Measurements from ENCODE around the gene CHRNG.

Gene CHRNG

DNA sequence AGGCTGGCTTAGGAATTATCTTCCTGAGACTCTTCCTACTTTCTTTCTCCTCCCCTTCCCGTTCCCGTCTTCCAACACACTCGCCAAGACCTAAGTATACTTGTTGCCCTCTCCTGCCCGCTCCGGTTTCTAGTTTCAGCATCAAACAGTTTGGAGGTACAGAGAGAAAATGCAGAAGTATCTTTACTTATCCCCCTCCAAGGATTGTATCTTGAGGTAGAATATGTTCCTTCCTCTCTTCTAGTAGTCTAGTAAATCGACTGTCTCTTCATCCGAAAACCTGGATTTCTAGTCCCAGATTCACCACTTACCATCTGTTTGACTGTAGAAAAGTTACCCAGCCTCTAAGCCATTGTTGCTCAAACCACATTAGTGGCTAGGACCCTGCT lies 11.8 kb downstream of the CHRNG start:
- no peak for DNase-seq
- no peaks in the 10 kb centered on the region for H3K27me3 ChIP-seq (ENCODE audit: insufficient read depth, low read depth, severe bottlenecking)
- H3K36me3 ChIP-seq: peaks cover 52% of the 10 kb centered on the region
- TF ChIP-seq, protein P1, sequence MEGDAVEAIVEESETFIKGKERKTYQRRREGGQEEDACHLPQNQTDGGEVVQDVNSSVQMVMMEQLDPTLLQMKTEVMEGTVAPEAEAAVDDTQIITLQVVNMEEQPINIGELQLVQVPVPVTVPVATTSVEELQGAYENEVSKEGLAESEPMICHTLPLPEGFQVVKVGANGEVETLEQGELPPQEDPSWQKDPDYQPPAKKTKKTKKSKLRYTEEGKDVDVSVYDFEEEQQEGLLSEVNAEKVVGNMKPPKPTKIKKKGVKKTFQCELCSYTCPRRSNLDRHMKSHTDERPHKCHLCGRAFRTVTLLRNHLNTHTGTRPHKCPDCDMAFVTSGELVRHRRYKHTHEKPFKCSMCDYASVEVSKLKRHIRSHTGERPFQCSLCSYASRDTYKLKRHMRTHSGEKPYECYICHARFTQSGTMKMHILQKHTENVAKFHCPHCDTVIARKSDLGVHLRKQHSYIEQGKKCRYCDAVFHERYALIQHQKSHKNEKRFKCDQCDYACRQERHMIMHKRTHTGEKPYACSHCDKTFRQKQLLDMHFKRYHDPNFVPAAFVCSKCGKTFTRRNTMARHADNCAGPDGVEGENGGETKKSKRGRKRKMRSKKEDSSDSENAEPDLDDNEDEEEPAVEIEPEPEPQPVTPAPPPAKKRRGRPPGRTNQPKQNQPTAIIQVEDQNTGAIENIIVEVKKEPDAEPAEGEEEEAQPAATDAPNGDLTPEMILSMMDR (IDR thresholded peaks at IDR 0.05; ENCODE audit: low read depth, low read length): no peak
- peak overlapping the region; percentile 87 for H3K27ac ChIP-seq
- peak overlapping the region; percentile 80 for H3K4me3 ChIP-seq (ENCODE audit: low read depth, low read length)
- H3K9me3 ChIP-seq (ENCODE audit: severe bottlenecking): peaks cover 3% of the 10 kb centered on the region

DNA sequence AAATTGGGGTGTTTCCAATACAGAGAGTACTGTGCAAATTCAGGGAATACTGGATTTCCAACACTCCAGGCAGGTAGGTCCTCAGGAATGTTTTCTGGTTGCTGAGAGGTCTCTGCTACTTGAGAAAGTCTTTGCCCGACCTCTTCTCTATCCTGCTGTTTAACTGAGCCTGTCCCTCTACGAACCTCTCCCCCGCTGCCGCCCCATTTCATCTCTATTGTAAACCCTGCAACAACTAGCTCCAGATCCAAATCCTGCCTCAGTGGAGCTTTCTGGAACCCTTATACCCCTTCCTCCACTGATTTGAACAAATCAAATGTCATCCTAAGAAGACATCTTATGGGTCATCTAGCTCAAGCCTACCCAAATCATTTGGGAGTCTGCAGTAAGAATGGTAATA lies 12.3 kb downstream of the CHRNG start:
- no peak for DNase-seq
- H3K9me3 ChIP-seq (ENCODE audit: severe bottlenecking): peaks cover 3% of the 10 kb centered on the region
- H3K27ac ChIP-seq: no peak overlapping the region
- peaks cover 53% of the 10 kb centered on the region for H3K36me3 ChIP-seq
- TF ChIP-seq, protein P1 (IDR thresholded peaks at IDR 0.05; ENCODE audit: low read depth, low read length): no peak
- no peaks in the 10 kb centered on the region for H3K27me3 ChIP-seq (ENCODE audit: insufficient read depth, low read depth, severe bottlenecking)
- H3K4me3 ChIP-seq (ENCODE audit: low read depth, low read length): peak overlapping the region; percentile 80; the same call in 1 of the 2 replicates

DNA sequence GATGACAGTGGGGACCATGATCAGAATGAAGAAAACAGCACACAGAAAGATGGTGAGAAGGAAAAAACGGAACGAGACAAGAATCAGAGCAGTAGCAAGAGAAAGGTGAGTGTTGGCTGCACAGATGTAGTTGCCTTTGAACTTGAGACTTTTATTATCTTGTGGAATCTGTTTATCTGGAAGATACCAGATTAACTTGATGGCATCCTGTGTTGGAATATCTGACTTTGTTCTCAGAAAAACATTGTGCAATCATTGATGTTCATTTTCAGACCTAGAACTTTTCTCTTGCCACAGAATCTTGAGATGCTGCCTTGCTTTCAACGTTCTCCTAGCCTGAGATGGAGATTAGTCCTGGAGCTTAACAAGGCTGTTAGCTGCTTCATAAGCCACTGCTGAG lies 16.9 kb downstream of the CHRNG start:
- H3K4me3 ChIP-seq (ENCODE audit: low read depth, low read length): no peak overlapping the region
- H3K27me3 ChIP-seq (ENCODE audit: insufficient read depth, low read depth, severe bottlenecking): no peaks in the 10 kb centered on the region
- TF ChIP-seq, protein P1 (IDR thresholded peaks at IDR 0.05; ENCODE audit: low read depth, low read length): no peak
- no peaks in the 10 kb centered on the region for H3K9me3 ChIP-seq (ENCODE audit: severe bottlenecking)
- peaks cover 68% of the 10 kb centered on the region for H3K36me3 ChIP-seq
- H3K27ac ChIP-seq: no peak overlapping the region
- no peak for DNase-seq

DNA sequence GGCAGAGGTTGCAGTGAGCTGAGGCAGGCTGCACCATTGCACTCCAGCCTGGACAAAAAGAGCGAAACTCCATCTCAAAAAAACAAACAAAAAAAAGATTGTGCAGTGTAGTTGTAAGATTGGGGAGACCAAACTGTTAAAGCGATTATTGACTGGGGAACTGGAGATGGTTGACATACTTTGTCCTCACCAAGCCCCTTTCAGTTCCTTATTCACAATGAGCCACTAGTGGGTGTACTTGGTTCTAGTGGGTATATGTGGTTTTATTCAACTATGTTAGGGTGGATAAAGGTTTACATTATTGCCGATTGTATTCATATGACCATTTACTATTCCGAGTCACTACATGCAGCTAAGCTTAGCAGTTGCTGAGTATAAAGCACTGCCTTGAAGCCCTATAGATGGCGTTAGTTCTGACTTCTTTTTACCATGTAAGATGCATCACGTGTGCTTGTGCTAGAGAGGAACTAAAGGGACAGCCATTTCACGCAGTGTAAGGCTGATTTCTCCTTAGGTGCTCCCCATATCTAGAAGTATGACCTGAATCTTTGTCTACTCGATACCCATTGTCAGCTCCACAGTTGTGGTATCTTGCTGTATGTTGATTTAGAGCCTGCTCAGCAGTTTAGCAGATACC lies 23.1 kb downstream of the CHRNG start:
- TF ChIP-seq, protein P1 (IDR thresholded peaks at IDR 0.05; ENCODE audit: low read depth, low read length): no peak
- DNase-seq: no peak

DNA sequence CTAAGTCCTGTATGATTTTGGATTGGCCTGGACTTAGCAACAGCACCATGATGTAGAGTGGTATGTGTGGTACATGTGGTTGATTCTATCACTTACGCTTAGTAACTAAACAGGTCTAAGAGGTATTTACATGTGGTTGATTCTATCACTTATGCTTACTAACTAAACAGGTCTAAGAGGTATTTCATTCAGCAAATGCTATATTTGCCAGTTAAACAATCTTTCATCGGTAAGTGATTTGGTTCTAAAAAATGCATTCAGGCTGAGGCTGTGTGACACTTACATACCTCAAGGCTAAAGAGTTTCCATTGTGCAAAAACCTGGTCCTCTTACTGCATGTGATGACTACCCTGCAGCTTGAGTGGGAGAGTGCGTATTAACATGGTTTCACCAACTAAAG lies 24.1 kb downstream of the CHRNG start:
- no peak for DNase-seq
- Histone ChIP-seq H3K27ac (no peak overlapping the region), H3K36me3 (peaks cover 70% of the 10 kb centered on the region), H3K27me3 (ENCODE audit: insufficient read depth, low read depth, severe bottlenecking) (no peaks in the 10 kb centered on the region), H3K9me3 (ENCODE audit: severe bottlenecking) (no peaks in the 10 kb centered on the region), H3K4me3 (ENCODE audit: low read depth, low read length) (no peak overlapping the region)
- TF ChIP-seq, protein P1 (IDR thresholded peaks at IDR 0.05; ENCODE audit: low read depth, low read length): no peak

More for the DNA sequence above, 23.1 kb downstream of the CHRNG start:
- Histone ChIP-seq H3K27ac (no peak overlapping the region), H3K27me3 (ENCODE audit: insufficient read depth, low read depth, severe bottlenecking) (no peaks in the 10 kb centered on the region), H3K36me3 (peaks cover 70% of the 10 kb centered on the region), H3K9me3 (ENCODE audit: severe bottlenecking) (no peaks in the 10 kb centered on the region), H3K4me3 (ENCODE audit: low read depth, low read length) (no peak overlapping the region)

DNA sequence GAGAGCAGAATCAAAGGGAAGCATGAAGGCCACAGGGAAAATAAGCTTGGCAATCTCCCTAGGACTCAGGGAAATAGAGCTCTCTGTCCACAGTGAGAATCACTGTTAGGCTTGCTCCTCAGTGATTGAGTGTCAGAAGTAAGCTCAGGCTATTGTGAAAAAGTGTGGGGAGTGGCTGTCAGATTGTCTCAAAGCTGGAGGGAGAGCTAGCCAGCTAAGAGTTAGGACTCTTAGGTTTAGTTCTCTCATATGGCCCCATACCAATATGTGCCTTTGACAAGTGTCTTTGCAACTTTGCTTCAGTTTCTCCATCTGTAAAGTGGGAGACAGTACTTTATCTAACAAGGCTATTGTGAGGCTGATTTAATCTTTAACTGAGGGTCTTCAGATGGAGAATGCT lies 28.2 kb downstream of the CHRNG start:
- H3K36me3 ChIP-seq: peaks cover 92% of the 10 kb centered on the region
- no peak for DNase-seq
- TF ChIP-seq, protein P1 (IDR thresholded peaks at IDR 0.05; ENCODE audit: low read depth, low read length): no peak
- H3K27me3 ChIP-seq (ENCODE audit: insufficient read depth, low read depth, severe bottlenecking): no peaks in the 10 kb centered on the region
- H3K9me3 ChIP-seq (ENCODE audit: severe bottlenecking): no peaks in the 10 kb centered on the region
- no peak overlapping the region for H3K27ac ChIP-seq
- H3K4me3 ChIP-seq (ENCODE audit: low read depth, low read length): no peak overlapping the region

All from WERI-Rb-1 (cell line).